HepG2 (cell line): Measurements from ENCODE around the gene MTA2. TPM values are rescaled to one million over a fixed set of nuclear protein-coding genes. Genes with fewer than 3 reads are reported as not detected.

Experiments
- DMAP1 ChIP-seq: IDR thresholded peaks from 2 replicates; pipeline ENCODE4 v1.6.1; 2016
- FOXC1 ChIP-seq: sonication (generic); formaldehyde crosslinking; IDR thresholded peaks from 2 replicates; pipeline ENCODE4 v1.8.0; 2022; ENCODE audit warnings: mild to moderate bottlenecking, missing genetic modification reagents, borderline replicate concordance
- HNRNPL ChIP-seq: fragments of 200-400 bp; formaldehyde crosslinking; IDR thresholded peaks from 2 replicates; pipeline ENCODE4 v1.6.1; 2017; ENCODE audit warnings: mild to moderate bottlenecking, low read depth, low read length
- NCOA5 ChIP-seq: sonication (generic); formaldehyde crosslinking; IDR thresholded peaks from 2 replicates; pipeline ENCODE4 v1.4.0; 2020; ENCODE audit warnings: missing genetic modification reagents
- PRMT3 ChIP-seq: sonication (generic); formaldehyde crosslinking; IDR thresholded peaks from 2 replicates; pipeline ENCODE4 v1.8.1; 2022; ENCODE audit warnings: low read depth, mild to moderate bottlenecking, moderate library complexity, missing genetic modification reagents, borderline replicate concordance
- RFXANK ChIP-seq: IDR thresholded peaks from 2 replicates; pipeline ENCODE4 v1.6.1; 2016
- SP140L ChIP-seq: sonication (generic); formaldehyde crosslinking; IDR thresholded peaks from 2 replicates; pipeline ENCODE4 v1.4.0; 2020; ENCODE audit warnings: missing genetic modification reagents, borderline replicate concordance
- YEATS2 ChIP-seq: sonication (generic); formaldehyde crosslinking; IDR thresholded peaks from 2 replicates; pipeline ENCODE4 v1.4.0; 2020; ENCODE audit warnings: missing genetic modification reagents, borderline replicate concordance
- ZEB1 ChIP-seq: IDR thresholded peaks from 2 replicates; pipeline ENCODE4 v1.6.1; 2012; ENCODE audit warnings: mild to moderate bottlenecking, low read depth, inconsistent platforms; ENCODE audit not compliant: insufficient replicate concordance
- ZGPAT ChIP-seq: IDR thresholded peaks from 2 replicates; pipeline ENCODE4 v1.6.1; 2016; ENCODE audit warnings: mild to moderate bottlenecking
- ZKSCAN5 ChIP-seq: sonication (generic); formaldehyde crosslinking; IDR thresholded peaks from 2 replicates; pipeline ENCODE4 v1.5.1; 2020; ENCODE audit warnings: mild to moderate bottlenecking, missing genetic modification reagents
- ZNF136 ChIP-seq: sonication (generic); formaldehyde crosslinking; IDR thresholded peaks from 2 replicates; pipeline ENCODE4 v1.8.1; 2022; ENCODE audit warnings: low read depth, mild to moderate bottlenecking, moderate library complexity, missing genetic modification reagents
- ZNF30 ChIP-seq: sonication (generic); formaldehyde crosslinking; IDR thresholded peaks from 2 replicates; pipeline ENCODE4 v1.5.0; 2020; ENCODE audit warnings: mild to moderate bottlenecking, missing genetic modification reagents
- ZNF317 ChIP-seq: sonication (generic); formaldehyde crosslinking; IDR thresholded peaks from 2 replicates; pipeline ENCODE4 v1.5.0; 2020; ENCODE audit warnings: mild to moderate bottlenecking, missing genetic modification reagents
- ZNF788 ChIP-seq: sonication (generic); formaldehyde crosslinking; IDR thresholded peaks from 2 replicates; pipeline ENCODE4 v1.5.0; 2020; ENCODE audit warnings: mild to moderate bottlenecking, missing genetic modification reagents, borderline replicate concordance
- ZSCAN20 ChIP-seq: sonication (generic); formaldehyde crosslinking; IDR thresholded peaks from 2 replicates; pipeline ENCODE4 v1.4.0; 2020; ENCODE audit warnings: missing genetic modification reagents, mild to moderate bottlenecking, borderline replicate concordance
- polyA plus RNA-seq, 8 experiments: library from polyadenylated mRNA; depleted of rRNA in 3 of 8; stranded (reverse) in 7 of 8; unstranded in 1 of 8; fragments of >200 nt; fragmentation: Illumina TruSeq in 4 of 8; extraction: Trizol in 4 of 8; gene quantifications; 2 replicates each; pipeline versions ENCODE4 v1.2.1 to v1.2.3, GENCODE V29; 2011 to 2016; ENCODE audit warnings: low read depth in 4 of 8, missing spikeins in 1 of 8, mixed read lengths in 1 of 8; ENCODE audit not compliant: insufficient read depth in 1 of 8
- total RNA-seq, 5 experiments: library from RNA; depleted of rRNA; stranded (reverse); fragments of >200 nt; fragmentation: Illumina TruSeq; extraction: Trizol; gene quantifications; 2 replicates each; pipeline ENCODE4 v1.2.3, GENCODE V29; 2016; ENCODE audit warnings: low read depth in 1 of 5
- TF ChIP-seq, protein P1 (sequence below): sonication (generic); formaldehyde crosslinking; IDR thresholded peaks from 2 replicates; pipeline ENCODE4 v1.5.0; 2020; ENCODE audit warnings: missing genetic modification reagents
- TF ChIP-seq, protein P2 (sequence below): sonication (generic); formaldehyde crosslinking; IDR thresholded peaks from 2 replicates; pipeline ENCODE4 v1.4.0; 2020; ENCODE audit warnings: missing genetic modification reagents
- TF ChIP-seq, protein P3 (sequence below): IDR thresholded peaks from 2 replicates; pipeline ENCODE4 v1.4.0; 2020; ENCODE audit warnings: mild to moderate bottlenecking, missing genetic modification reagents
- TF ChIP-seq, protein P4 (sequence below): sonication (generic); formaldehyde crosslinking; IDR thresholded peaks from 2 replicates; pipeline ENCODE4 v1.4.0; 2020; ENCODE audit warnings: mild to moderate bottlenecking, missing genetic modification reagents

Gene MTA2
- total and polyA plus RNA-seq, 2 of the 13 experiments (the other 11 are each of a cell fraction or from before 2014, with no cell fraction given), result 14.0 to 70.0 TPM

- TF ChIP-seq ZNF136 (CRISPR knock-in tag) (no peak), SP140L (CRISPR knock-in tag) (no peak), ZNF317 (CRISPR knock-in tag) (peak; percentile 29; the same call in 1 of the 2 replicates), ZNF30 (CRISPR knock-in tag) (no peak), ZEB1 (peak; percentile 32), ZNF788 (CRISPR knock-in tag) (peak; percentile 77; the same call in 1 of the 2 replicates), ZSCAN20 (CRISPR knock-in tag) (no peak), NCOA5 (CRISPR knock-in tag) (no peak), PRMT3 (no peak), ZGPAT (CRISPR knock-in tag) (peak; percentile 47; the same call in 1 of the 2 replicates), YEATS2 (CRISPR knock-in tag) (peak; percentile 99), RFXANK (no peak; the same call in 1 of the 2 replicates), HNRNPL (0 out of 2 replicates have a peak, but pooled peaks have one; percentile 53), DMAP1 (CRISPR knock-in tag) (peak; percentile 95), ZKSCAN5 (no peak; the same call in 1 of the 2 replicates), FOXC1 (no peak)
- TF ChIP-seq, protein P1, sequence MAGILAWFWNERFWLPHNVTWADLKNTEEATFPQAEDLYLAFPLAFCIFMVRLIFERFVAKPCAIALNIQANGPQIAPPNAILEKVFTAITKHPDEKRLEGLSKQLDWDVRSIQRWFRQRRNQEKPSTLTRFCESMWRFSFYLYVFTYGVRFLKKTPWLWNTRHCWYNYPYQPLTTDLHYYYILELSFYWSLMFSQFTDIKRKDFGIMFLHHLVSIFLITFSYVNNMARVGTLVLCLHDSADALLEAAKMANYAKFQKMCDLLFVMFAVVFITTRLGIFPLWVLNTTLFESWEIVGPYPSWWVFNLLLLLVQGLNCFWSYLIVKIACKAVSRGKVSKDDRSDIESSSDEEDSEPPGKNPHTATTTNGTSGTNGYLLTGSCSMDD, result no peak
- TF ChIP-seq, protein P2, sequence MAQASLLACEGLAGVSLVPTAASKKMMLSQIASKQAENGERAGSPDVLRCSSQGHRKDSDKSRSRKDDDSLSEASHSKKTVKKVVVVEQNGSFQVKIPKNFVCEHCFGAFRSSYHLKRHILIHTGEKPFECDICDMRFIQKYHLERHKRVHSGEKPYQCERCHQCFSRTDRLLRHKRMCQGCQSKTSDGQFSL (CRISPR knock-in tag), result no peak
- TF ChIP-seq, protein P3, sequence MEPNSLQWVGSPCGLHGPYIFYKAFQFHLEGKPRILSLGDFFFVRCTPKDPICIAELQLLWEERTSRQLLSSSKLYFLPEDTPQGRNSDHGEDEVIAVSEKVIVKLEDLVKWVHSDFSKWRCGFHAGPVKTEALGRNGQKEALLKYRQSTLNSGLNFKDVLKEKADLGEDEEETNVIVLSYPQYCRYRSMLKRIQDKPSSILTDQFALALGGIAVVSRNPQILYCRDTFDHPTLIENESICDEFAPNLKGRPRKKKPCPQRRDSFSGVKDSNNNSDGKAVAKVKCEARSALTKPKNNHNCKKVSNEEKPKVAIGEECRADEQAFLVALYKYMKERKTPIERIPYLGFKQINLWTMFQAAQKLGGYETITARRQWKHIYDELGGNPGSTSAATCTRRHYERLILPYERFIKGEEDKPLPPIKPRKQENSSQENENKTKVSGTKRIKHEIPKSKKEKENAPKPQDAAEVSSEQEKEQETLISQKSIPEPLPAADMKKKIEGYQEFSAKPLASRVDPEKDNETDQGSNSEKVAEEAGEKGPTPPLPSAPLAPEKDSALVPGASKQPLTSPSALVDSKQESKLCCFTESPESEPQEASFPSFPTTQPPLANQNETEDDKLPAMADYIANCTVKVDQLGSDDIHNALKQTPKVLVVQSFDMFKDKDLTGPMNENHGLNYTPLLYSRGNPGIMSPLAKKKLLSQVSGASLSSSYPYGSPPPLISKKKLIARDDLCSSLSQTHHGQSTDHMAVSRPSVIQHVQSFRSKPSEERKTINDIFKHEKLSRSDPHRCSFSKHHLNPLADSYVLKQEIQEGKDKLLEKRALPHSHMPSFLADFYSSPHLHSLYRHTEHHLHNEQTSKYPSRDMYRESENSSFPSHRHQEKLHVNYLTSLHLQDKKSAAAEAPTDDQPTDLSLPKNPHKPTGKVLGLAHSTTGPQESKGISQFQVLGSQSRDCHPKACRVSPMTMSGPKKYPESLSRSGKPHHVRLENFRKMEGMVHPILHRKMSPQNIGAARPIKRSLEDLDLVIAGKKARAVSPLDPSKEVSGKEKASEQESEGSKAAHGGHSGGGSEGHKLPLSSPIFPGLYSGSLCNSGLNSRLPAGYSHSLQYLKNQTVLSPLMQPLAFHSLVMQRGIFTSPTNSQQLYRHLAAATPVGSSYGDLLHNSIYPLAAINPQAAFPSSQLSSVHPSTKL, result no peak; the same call in none of the 2 replicates
- TF ChIP-seq, protein P4, sequence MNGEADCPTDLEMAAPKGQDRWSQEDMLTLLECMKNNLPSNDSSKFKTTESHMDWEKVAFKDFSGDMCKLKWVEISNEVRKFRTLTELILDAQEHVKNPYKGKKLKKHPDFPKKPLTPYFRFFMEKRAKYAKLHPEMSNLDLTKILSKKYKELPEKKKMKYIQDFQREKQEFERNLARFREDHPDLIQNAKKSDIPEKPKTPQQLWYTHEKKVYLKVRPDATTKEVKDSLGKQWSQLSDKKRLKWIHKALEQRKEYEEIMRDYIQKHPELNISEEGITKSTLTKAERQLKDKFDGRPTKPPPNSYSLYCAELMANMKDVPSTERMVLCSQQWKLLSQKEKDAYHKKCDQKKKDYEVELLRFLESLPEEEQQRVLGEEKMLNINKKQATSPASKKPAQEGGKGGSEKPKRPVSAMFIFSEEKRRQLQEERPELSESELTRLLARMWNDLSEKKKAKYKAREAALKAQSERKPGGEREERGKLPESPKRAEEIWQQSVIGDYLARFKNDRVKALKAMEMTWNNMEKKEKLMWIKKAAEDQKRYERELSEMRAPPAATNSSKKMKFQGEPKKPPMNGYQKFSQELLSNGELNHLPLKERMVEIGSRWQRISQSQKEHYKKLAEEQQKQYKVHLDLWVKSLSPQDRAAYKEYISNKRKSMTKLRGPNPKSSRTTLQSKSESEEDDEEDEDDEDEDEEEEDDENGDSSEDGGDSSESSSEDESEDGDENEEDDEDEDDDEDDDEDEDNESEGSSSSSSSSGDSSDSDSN (CRISPR knock-in tag), result peak; percentile 60; the same call in 1 of the 2 replicates
Measured at GRCh38 chr11:62573592-62574362, 27.9 kb downstream of the MTA2 start, which contains the start of gene EEF1G (continued).
